Nephron progenitor cell (in vitro differentiated cells): ENCODE data around the gene ZFPL1.

Experiments used
- DNase-seq: peaks from one replicate; pipeline ENCODE4 v3.0.0; 2021
- H3K27ac Mint-ChIP-seq: 2 replicates; pipeline ENCODE4 v1.8.0; 2021; ENCODE audit warnings: mild to moderate bottlenecking, moderate library complexity, mixed read lengths
- H3K27me3 Mint-ChIP-seq: 2 replicates; pipeline ENCODE4 v1.8.0; 2021; ENCODE audit warnings: mild to moderate bottlenecking, low read depth, mixed read lengths; ENCODE audit not compliant: poor library complexity
- H3K36me3 Mint-ChIP-seq: 2 replicates; pipeline ENCODE4 v1.8.0; 2021; ENCODE audit warnings: low read depth, mixed read lengths
- H3K4me1 Mint-ChIP-seq: 2 replicates; pipeline ENCODE4 v1.8.0; 2021; ENCODE audit warnings: mixed read lengths
- H3K4me3 Mint-ChIP-seq: 2 replicates; pipeline ENCODE4 v1.8.0; 2021; ENCODE audit warnings: mild to moderate bottlenecking, moderate library complexity, mixed read lengths
- H3K9me3 Mint-ChIP-seq: 2 replicates; pipeline ENCODE4 v1.8.0; 2021; ENCODE audit warnings: mild to moderate bottlenecking, moderate library complexity, mixed read lengths
- CTCF ChIP-seq: fragments of 200-600 bp; sonication (generic); IDR thresholded peaks from 2 replicates; pipeline ENCODE4 v1.5.0; 2021; ENCODE audit warnings: antibody characterized with exemption

Gene ZFPL1

GRCh38 chr11:65083834-65084597, at the start of gene ZFPL1, which contains the start of gene CDCA5:
Gene ZFPL1 (plus strand): TSS chr11:65084222. CDS start chr11:65084699, 477 bp downstream.
Gene CDCA5 (minus strand): TSS chr11:65084040. CDS start chr11:65083978, 62 bp downstream.
- H3K4me1 Mint-ChIP-seq: peaks cover 41% of the 10 kb centered on the region
- no peaks in the 10 kb centered on the region for H3K27me3 Mint-ChIP-seq
- DNase-seq: peak; percentile 97
- H3K36me3 Mint-ChIP-seq: peaks cover 26% of the 10 kb centered on the region
- H3K4me3 Mint-ChIP-seq: peak within 1 kb of the TSS; percentile 99
- no peak for TF ChIP-seq CTCF
- peak within 1 kb of the TSS; percentile 98 for H3K27ac Mint-ChIP-seq
- no peaks in the 10 kb centered on the region for H3K9me3 Mint-ChIP-seq

- H3K4me1 Mint-ChIP-seq: no peaks in the 10 kb centered on the region
- H3K36me3 Mint-ChIP-seq: no peaks in the 10 kb centered on the region
- no peaks in the 10 kb centered on the region for H3K27me3 Mint-ChIP-seq
- DNase-seq: no peak
- no peak overlapping the region for H3K27ac Mint-ChIP-seq
- TF ChIP-seq CTCF: no peak
- H3K9me3 Mint-ChIP-seq: no peaks in the 10 kb centered on the region
- H3K4me3 Mint-ChIP-seq: no peak overlapping the region
Observed at GRCh38 chr11:65034423-65034822, 49.6 kb upstream of the ZFPL1 start.

GRCh38 chr11:65035579-65035978, 48.4 kb upstream of the ZFPL1 start:
- TF ChIP-seq CTCF: no peak
- Mint-ChIP-seq H3K27me3 (no peaks in the 10 kb centered on the region), H3K4me3 (no peak overlapping the region), H3K27ac (no peak overlapping the region), H3K9me3 (no peaks in the 10 kb centered on the region), H3K4me1 (no peaks in the 10 kb centered on the region), H3K36me3 (no peaks in the 10 kb centered on the region)
- DNase-seq: no peak

- no peak for DNase-seq
- H3K4me3 Mint-ChIP-seq: no peak overlapping the region
- H3K27me3 Mint-ChIP-seq: no peaks in the 10 kb centered on the region
- H3K27ac Mint-ChIP-seq: no peak overlapping the region
- H3K36me3 Mint-ChIP-seq: no peaks in the 10 kb centered on the region
- H3K9me3 Mint-ChIP-seq: no peaks in the 10 kb centered on the region
- TF ChIP-seq CTCF: no peak
- H3K4me1 Mint-ChIP-seq: peaks cover 4% of the 10 kb centered on the region
Observed at GRCh38 chr11:65036931-65037330, 47.1 kb upstream of the ZFPL1 start.

- Mint-ChIP-seq H3K9me3 (no peaks in the 10 kb centered on the region), H3K4me1 (peaks cover 22% of the 10 kb centered on the region), H3K4me3 (peak overlapping the region; percentile 87), H3K27ac (peak overlapping the region; percentile 92), H3K27me3 (no peaks in the 10 kb centered on the region), H3K36me3 (peaks cover 12% of the 10 kb centered on the region)
- no peak for DNase-seq
- no peak for TF ChIP-seq CTCF
Observed at GRCh38 chr11:65040520-65040846, 43.5 kb upstream of the ZFPL1 start.
